MV-4-11 (cell line): ENCODE measurements around the gene B3GALNT2.

Experiments
- DNase-seq: peaks from one replicate; lab custom pipeline; 2025; lab: John Stamatoyannopoulos, UW

Gene B3GALNT2

GRCh38 chr1:235409042-235409820, 95.0 kb downstream of the B3GALNT2 start:
- DNase-seq, result no peak

- DNase-seq, result no peak
Measured at GRCh38 chr1:235408503-235408960, 95.7 kb downstream of the B3GALNT2 start.

- no peak for DNase-seq
Measured at GRCh38 chr1:235407419-235407818, 96.8 kb downstream of the B3GALNT2 start.

GRCh38 chr1:235404190-235404589, 100.1 kb downstream of the B3GALNT2 start:
- DNase-seq, result no peak

- no peak for DNase-seq
Measured at GRCh38 chr1:235403593-235403992, 100.7 kb downstream of the B3GALNT2 start.

- DNase-seq, result no peak
Measured at GRCh38 chr1:235402457-235403200, 101.6 kb downstream of the B3GALNT2 start.

GRCh38 chr1:235401251-235401650, 103.0 kb downstream of the B3GALNT2 start:
- no peak for DNase-seq
